Measurements from ENCODE around the gene ABHD1.

ABHD1 gene

DNA sequence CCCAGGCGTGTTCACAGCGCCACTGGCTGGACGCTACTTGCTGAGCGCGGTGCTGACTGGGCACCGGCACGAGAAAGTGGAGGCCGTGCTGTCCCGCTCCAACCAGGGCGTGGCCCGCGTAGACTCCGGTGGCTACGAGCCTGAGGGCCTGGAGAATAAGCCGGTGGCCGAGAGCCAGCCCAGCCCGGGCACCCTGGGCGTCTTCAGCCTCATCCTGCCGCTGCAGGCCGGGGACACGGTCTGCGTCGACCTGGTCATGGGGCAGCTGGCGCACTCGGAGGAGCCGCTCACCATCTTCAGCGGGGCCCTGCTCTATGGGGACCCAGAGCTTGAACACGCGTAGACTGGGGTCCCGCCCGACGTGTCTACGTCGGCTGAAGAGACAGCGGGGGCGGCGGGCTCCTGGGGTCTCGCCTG lies 37.9 kb upstream of the ABHD1 start:
- TF ChIP-seq ISL1 (CRISPR knock-in tag; IDR thresholded peaks at IDR 0.05): no peak
- TF ChIP-seq ZNF565 (CRISPR knock-in tag; conservative IDR thresholded peaks at IDR 0.05; ENCODE audit: low read depth): no peak
- TF ChIP-seq, protein P1, sequence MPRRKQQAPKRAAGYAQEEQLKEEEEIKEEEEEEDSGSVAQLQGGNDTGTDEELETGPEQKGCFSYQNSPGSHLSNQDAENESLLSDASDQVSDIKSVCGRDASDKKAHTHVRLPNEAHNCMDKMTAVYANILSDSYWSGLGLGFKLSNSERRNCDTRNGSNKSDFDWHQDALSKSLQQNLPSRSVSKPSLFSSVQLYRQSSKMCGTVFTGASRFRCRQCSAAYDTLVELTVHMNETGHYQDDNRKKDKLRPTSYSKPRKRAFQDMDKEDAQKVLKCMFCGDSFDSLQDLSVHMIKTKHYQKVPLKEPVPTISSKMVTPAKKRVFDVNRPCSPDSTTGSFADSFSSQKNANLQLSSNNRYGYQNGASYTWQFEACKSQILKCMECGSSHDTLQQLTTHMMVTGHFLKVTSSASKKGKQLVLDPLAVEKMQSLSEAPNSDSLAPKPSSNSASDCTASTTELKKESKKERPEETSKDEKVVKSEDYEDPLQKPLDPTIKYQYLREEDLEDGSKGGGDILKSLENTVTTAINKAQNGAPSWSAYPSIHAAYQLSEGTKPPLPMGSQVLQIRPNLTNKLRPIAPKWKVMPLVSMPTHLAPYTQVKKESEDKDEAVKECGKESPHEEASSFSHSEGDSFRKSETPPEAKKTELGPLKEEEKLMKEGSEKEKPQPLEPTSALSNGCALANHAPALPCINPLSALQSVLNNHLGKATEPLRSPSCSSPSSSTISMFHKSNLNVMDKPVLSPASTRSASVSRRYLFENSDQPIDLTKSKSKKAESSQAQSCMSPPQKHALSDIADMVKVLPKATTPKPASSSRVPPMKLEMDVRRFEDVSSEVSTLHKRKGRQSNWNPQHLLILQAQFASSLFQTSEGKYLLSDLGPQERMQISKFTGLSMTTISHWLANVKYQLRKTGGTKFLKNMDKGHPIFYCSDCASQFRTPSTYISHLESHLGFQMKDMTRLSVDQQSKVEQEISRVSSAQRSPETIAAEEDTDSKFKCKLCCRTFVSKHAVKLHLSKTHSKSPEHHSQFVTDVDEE (CRISPR knock-in tag; IDR thresholded peaks at IDR 0.05): peak; percentile 30; the same call in 1 of the 2 replicates
- peak; percentile 57; the same call in 1 of the 2 replicates for TF ChIP-seq GLIS3 (CRISPR knock-in tag; IDR thresholded peaks at IDR 0.05)
- TF ChIP-seq OSR1 (CRISPR knock-in tag; IDR thresholded peaks at IDR 0.05): no peak
- ATAC-seq: peak; percentile 54

DNA sequence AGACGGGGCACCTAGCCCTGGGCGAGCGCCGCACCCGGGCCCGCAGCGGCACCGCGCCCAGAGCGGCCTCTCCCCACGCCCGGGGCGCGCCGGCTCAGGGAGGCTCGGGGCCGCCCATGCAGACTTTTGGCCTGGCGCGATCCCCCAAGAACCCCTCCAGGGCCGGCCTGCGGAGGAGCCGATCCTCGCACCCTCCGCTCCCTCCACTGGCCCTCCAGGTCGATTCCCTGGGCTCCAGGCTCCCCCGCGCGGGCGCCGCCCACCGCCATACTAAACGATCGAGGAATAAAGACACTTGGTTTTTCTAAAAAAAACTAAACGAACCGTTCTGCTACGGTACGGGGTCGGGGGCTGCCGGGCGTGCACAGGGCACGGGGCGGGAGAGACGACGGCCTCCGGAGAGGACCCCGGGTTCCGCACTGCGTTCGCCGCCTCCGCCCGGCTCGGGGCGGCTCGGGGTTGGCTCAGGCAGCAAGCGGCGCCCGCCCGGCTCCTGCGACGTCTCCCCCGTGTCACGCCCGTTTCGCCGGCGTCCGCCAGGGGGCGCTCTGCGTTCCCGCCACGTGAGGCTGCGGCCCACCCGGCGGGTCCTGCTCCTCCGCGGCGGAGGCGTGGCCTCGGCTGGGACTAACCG lies 37.4 kb upstream of the ABHD1 start:
- peak; percentile 82 for ATAC-seq
- TF ChIP-seq ZNF70 (CRISPR knock-in tag; IDR thresholded peaks at IDR 0.05): peak; percentile 12; the same call in 1 of the 2 replicates
- TF ChIP-seq GLIS3 (CRISPR knock-in tag; IDR thresholded peaks at IDR 0.05): peak; percentile 51; the same call in 1 of the 2 replicates
- TF ChIP-seq ARNTL (CRISPR knock-in tag; IDR thresholded peaks at IDR 0.05; ENCODE audit: borderline replicate concordance, low read depth): peak; percentile 76; the same call in 1 of the 2 replicates
- TF ChIP-seq, protein P1 (CRISPR knock-in tag; IDR thresholded peaks at IDR 0.05): peak; percentile 29; the same call in 1 of the 2 replicates
- TF ChIP-seq CSDC2 (CRISPR knock-in tag; IDR thresholded peaks at IDR 0.05): no peak

DNA sequence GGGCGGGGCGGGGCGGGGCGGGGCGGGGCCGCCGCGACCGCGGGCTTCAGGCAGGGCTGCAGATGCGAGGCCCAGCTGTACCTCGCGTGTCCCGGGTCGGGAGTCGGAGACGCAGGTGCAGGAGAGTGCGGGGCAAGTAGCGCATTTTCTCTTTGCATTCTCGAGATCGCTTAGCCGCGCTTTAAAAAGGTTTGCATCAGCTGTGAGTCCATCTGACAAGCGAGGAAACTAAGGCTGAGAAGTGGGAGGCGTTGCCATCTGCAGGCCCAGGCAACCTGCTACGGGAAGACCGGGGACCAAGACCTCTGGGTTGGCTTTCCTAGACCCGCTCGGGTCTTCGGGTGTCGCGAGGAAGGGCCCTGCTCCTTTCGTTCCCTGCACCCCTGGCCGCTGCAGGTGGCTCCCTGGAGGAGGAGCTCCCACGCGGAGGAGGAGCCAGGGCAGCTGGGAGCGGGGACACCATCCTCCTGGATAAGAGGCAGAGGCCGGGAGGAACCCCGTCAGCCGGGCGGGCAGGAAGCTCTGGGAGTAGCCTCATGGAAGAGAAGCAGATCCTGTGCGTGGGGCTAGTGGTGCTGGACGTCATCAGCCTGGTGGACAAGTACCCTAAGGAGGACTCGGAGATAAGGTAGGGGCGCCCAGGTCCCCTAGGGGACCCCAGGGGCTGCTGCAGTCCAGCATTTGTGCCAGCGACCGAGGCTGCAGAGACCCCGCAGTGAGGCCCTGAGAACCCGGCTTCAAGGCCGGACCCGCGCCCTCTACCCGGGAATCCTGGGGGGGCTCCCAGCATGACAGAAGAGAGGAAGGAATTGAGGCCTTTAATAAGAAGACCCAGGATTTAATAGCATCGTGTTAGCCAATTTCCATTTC lies 36.7 kb upstream of the ABHD1 start, which contains the start of gene KHK:
TSS of gene KHK (plus strand) at position 49 of the 870 bp plus-strand sequence. CDS start at position 537, 488 bp downstream.
- ATAC-seq: peak; percentile 49
- TF ChIP-seq GLIS3 (CRISPR knock-in tag; IDR thresholded peaks at IDR 0.05): no peak
- TF ChIP-seq, protein P2, sequence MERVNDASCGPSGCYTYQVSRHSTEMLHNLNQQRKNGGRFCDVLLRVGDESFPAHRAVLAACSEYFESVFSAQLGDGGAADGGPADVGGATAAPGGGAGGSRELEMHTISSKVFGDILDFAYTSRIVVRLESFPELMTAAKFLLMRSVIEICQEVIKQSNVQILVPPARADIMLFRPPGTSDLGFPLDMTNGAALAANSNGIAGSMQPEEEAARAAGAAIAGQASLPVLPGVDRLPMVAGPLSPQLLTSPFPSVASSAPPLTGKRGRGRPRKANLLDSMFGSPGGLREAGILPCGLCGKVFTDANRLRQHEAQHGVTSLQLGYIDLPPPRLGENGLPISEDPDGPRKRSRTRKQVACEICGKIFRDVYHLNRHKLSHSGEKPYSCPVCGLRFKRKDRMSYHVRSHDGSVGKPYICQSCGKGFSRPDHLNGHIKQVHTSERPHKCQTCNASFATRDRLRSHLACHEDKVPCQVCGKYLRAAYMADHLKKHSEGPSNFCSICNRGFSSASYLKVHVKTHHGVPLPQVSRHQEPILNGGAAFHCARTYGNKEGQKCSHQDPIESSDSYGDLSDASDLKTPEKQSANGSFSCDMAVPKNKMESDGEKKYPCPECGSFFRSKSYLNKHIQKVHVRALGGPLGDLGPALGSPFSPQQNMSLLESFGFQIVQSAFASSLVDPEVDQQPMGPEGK (CRISPR knock-in tag; IDR thresholded peaks at IDR 0.05; ENCODE audit: borderline replicate concordance): no peak
- no peak for TF ChIP-seq ZNF565 (CRISPR knock-in tag; conservative IDR thresholded peaks at IDR 0.05; ENCODE audit: low read depth)

DNA sequence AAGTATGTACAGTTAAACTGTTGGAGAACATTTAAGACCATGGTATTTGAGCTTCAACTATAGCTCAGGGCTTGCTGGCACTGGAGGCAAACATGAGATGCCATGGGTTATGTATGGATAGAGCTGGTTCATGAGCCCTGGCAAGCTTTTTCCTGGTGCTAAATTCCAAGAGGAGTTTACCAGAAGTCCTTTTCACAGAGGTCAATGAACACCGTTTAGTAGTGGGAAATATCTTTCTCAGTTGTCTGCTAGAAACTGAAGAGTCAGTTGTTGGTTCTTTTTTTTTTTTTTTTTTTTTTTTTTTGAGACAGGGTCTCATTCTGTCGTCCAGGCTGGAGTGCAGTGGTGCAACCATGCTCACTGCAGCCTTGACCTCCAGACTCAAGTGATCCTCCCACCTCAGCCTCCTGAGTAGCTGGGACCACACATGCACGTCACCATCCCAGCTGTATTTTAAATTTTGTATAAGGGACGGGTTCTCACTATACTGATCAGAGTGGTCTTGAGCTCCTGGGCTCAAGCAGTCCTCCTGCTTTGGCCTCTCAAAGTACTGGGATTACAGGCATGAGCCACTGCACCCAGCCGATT lies 35.7 kb upstream of the ABHD1 start:
- ATAC-seq: no peak
- TF ChIP-seq ZFP30 (CRISPR knock-in tag; IDR thresholded peaks at IDR 0.05) (no peak), TOX (CRISPR knock-in tag; IDR thresholded peaks at IDR 0.05; ENCODE audit: borderline replicate concordance) (no peak), SNAI2 (CRISPR knock-in tag; IDR thresholded peaks at IDR 0.05) (no peak), RARB (CRISPR knock-in tag; IDR thresholded peaks at IDR 0.05) (no peak), CSDC2 (CRISPR knock-in tag; IDR thresholded peaks at IDR 0.05) (no peak), TCF4 (CRISPR knock-in tag; IDR thresholded peaks at IDR 0.05; ENCODE audit: borderline replicate concordance) (no peak), ZC3H10 (CRISPR knock-in tag; IDR thresholded peaks at IDR 0.05) (no peak), ZNF70 (CRISPR knock-in tag; IDR thresholded peaks at IDR 0.05) (no peak), ESRRG (CRISPR knock-in tag; IDR thresholded peaks at IDR 0.05) (no peak), OSR1 (CRISPR knock-in tag; IDR thresholded peaks at IDR 0.05) (no peak)
- TF ChIP-seq, protein P1 (CRISPR knock-in tag; IDR thresholded peaks at IDR 0.05): no peak
- TF ChIP-seq, protein P3, sequence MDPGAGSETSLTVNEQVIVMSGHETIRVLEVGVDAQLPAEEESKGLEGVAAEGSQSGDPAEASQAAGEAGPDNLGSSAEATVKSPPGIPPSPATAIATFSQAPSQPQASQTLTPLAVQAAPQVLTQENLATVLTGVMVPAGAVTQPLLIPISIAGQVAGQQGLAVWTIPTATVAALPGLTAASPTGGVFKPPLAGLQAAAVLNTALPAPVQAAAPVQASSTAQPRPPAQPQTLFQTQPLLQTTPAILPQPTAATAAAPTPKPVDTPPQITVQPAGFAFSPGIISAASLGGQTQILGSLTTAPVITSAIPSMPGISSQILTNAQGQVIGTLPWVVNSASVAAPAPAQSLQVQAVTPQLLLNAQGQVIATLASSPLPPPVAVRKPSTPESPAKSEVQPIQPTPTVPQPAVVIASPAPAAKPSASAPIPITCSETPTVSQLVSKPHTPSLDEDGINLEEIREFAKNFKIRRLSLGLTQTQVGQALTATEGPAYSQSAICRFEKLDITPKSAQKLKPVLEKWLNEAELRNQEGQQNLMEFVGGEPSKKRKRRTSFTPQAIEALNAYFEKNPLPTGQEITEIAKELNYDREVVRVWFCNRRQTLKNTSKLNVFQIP (CRISPR knock-in tag; IDR thresholded peaks at IDR 0.05; ENCODE audit: borderline replicate concordance, low read depth): no peak
- TF ChIP-seq, protein P2 (CRISPR knock-in tag; IDR thresholded peaks at IDR 0.05; ENCODE audit: borderline replicate concordance): no peak
